HEK293 (cell line): ENCODE measurements around the gene HYAL3.

Experiments
- MZF1 ChIP-seq: fragments of 450-650 bp; formaldehyde crosslinking; IDR thresholded peaks from 2 replicates; pipeline ENCODE4 v1.5.1; 2017; ENCODE audit warnings: missing biosample characterization, missing genetic modification characterization, borderline replicate concordance
- ZNF157 ChIP-seq: fragments of 450-650 bp; formaldehyde crosslinking; IDR thresholded peaks from 2 replicates; pipeline ENCODE4 v1.5.1; 2016; ENCODE audit warnings: missing biosample characterization, missing genetic modification characterization
- ZNF335 ChIP-seq: fragments of 450-650 bp; formaldehyde crosslinking; conservative IDR thresholded peaks from 2 replicates; pipeline ENCODE4 v1.5.1; 2016; ENCODE audit warnings: missing biosample characterization, missing genetic modification characterization
- ZNF549 ChIP-seq: fragments of 450-650 bp; IDR thresholded peaks from 2 replicates; pipeline ENCODE4 v1.5.1; 2018; ENCODE audit warnings: missing biosample characterization, missing genetic modification characterization, mild to moderate bottlenecking, inconsistent platforms, moderate library complexity
- ZNF76 ChIP-seq: fragments of 450-650 bp; formaldehyde crosslinking; IDR thresholded peaks from 2 replicates; pipeline ENCODE4; 2016; ENCODE audit warnings: low read depth, missing biosample characterization, missing genetic modification characterization, borderline replicate concordance
- ZNF837 ChIP-seq: fragments of 450-650 bp; formaldehyde crosslinking; IDR thresholded peaks from 2 replicates; pipeline ENCODE4 v1.5.1; 2016; ENCODE audit warnings: missing biosample characterization, missing genetic modification characterization
- ZSCAN16 ChIP-seq: fragments of 450-650 bp; formaldehyde crosslinking; IDR thresholded peaks from 2 replicates; pipeline ENCODE4 v1.5.1; 2016; ENCODE audit warnings: missing biosample characterization, missing genetic modification characterization
- TF ChIP-seq, protein P1 (sequence below): fragments of 450-650 bp; formaldehyde crosslinking; IDR thresholded peaks from 2 replicates; pipeline ENCODE4 v1.5.1; 2016; ENCODE audit warnings: missing biosample characterization, missing genetic modification characterization
- TF ChIP-seq, protein P2 (sequence below): sonication (generic); formaldehyde crosslinking; IDR thresholded peaks from 2 replicates; pipeline ENCODE4 v1.8.1; 2022; ENCODE audit warnings: mild to moderate bottlenecking, moderate library complexity, missing genetic modification reagents
- TF ChIP-seq, protein P3 (sequence below): fragments of 450-650 bp; formaldehyde crosslinking; IDR thresholded peaks from 2 replicates; pipeline ENCODE4 v1.5.1; 2016; ENCODE audit warnings: missing biosample characterization, missing genetic modification characterization
- TF ChIP-seq, protein P4 (sequence below): fragments of 450-650 bp; formaldehyde crosslinking; IDR thresholded peaks from 2 replicates; pipeline ENCODE4 v1.5.1; 2016; ENCODE audit warnings: missing biosample characterization, missing genetic modification characterization, low read depth

DNA sequence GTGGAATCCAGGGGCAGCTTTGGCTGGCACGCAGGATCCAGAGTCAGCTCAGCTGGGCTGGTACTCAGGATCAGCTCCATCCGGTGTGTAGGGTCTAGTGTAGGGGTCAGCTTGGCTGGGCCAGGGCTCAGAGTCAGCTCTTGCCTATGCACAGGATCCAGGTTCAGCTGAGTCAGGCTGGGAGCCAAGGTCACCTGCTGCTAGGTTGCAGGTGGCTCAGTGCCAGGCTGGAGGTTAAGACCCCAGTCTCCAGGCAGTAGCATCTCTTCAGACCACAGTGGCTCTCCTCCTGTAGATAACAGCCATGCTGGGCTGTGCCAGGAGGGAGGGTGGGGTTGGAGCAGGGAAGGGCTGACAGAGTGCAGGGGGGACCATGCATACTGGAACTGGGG, 1.8 kb downstream of the HYAL3 start:
- TF ChIP-seq ZNF76 (no peak), ZSCAN16 (no peak), ZNF549 (tag by site-specific recombination) (no peak), MZF1 (tag by site-specific recombination) (no peak), ZNF837 (no peak), ZNF335 (tag by site-specific recombination) (no peak), ZNF157 (no peak)
- TF ChIP-seq, protein P1, sequence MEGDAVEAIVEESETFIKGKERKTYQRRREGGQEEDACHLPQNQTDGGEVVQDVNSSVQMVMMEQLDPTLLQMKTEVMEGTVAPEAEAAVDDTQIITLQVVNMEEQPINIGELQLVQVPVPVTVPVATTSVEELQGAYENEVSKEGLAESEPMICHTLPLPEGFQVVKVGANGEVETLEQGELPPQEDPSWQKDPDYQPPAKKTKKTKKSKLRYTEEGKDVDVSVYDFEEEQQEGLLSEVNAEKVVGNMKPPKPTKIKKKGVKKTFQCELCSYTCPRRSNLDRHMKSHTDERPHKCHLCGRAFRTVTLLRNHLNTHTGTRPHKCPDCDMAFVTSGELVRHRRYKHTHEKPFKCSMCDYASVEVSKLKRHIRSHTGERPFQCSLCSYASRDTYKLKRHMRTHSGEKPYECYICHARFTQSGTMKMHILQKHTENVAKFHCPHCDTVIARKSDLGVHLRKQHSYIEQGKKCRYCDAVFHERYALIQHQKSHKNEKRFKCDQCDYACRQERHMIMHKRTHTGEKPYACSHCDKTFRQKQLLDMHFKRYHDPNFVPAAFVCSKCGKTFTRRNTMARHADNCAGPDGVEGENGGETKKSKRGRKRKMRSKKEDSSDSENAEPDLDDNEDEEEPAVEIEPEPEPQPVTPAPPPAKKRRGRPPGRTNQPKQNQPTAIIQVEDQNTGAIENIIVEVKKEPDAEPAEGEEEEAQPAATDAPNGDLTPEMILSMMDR (tag by site-specific recombination), result no peak
- TF ChIP-seq, protein P2, sequence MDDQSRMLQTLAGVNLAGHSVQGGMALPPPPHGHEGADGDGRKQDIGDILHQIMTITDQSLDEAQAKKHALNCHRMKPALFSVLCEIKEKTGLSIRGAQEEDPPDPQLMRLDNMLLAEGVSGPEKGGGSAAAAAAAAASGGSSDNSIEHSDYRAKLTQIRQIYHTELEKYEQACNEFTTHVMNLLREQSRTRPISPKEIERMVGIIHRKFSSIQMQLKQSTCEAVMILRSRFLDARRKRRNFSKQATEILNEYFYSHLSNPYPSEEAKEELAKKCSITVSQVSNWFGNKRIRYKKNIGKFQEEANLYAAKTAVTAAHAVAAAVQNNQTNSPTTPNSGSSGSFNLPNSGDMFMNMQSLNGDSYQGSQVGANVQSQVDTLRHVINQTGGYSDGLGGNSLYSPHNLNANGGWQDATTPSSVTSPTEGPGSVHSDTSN, result no peak
- TF ChIP-seq, protein P3, sequence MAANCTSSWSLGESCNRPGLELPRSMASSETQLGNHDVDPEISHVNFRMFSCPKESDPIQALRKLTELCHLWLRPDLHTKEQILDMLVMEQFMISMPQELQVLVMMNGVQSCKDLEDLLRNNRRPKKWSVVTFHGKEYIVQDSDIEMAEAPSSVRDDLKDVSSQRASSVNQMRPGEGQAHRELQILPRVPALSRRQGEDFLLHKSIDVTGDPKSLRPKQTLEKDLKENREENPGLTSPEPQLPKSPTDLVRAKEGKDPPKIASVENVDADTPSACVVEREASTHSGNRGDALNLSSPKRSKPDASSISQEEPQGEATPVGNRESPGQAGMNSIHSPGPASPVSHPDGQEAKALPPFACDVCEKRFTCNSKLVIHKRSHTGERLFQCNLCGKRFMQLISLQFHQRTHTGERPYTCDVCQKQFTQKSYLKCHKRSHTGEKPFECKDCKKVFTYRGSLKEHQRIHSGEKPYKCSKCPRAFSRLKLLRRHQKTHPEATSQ, result no peak
- TF ChIP-seq, protein P4, sequence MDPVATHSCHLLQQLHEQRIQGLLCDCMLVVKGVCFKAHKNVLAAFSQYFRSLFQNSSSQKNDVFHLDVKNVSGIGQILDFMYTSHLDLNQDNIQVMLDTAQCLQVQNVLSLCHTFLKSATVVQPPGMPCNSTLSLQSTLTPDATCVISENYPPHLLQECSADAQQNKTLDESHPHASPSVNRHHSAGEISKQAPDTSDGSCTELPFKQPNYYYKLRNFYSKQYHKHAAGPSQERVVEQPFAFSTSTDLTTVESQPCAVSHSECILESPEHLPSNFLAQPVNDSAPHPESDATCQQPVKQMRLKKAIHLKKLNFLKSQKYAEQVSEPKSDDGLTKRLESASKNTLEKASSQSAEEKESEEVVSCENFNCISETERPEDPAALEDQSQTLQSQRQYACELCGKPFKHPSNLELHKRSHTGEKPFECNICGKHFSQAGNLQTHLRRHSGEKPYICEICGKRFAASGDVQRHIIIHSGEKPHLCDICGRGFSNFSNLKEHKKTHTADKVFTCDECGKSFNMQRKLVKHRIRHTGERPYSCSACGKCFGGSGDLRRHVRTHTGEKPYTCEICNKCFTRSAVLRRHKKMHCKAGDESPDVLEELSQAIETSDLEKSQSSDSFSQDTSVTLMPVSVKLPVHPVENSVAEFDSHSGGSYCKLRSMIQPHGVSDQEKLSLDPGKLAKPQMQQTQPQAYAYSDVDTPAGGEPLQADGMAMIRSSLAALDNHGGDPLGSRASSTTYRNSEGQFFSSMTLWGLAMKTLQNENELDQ, result no peak
